GM19240 (cell line): ENCODE measurements around the gene FTO.

Experiments used
- DNase-seq: peaks from one replicate; pipeline ENCODE4 v3.0.0; 2011; ENCODE audit warnings: low spot score; ENCODE audit not compliant: insufficient read length

The FTO gene

GRCh38 chr16:53960050-53960812, 256.3 kb downstream of the FTO start:
- DNase-seq, result no peak

- DNase-seq, result no peak
These were observed 257.1 kb downstream of the FTO start for GRCh38 chr16:53960954-53961616.

GRCh38 chr16:53962041-53962440, 258.1 kb downstream of the FTO start:
- no peak for DNase-seq

GRCh38 chr16:53964145-53964790, 260.3 kb downstream of the FTO start:
- no peak for DNase-seq

- no peak for DNase-seq
These were observed 263.0 kb downstream of the FTO start for GRCh38 chr16:53966821-53967571.

- no peak for DNase-seq
These were observed 263.6 kb downstream of the FTO start for GRCh38 chr16:53967572-53967971.

- DNase-seq, result no peak
These were observed 264.5 kb downstream of the FTO start for GRCh38 chr16:53968454-53968853.

GRCh38 chr16:53968896-53969295, 264.9 kb downstream of the FTO start:
- DNase-seq, result no peak

GRCh38 chr16:53971616-53972015, 267.7 kb downstream of the FTO start:
- DNase-seq, result no peak

- no peak for DNase-seq
These were observed 269.1 kb downstream of the FTO start for GRCh38 chr16:53973021-53973420.

GRCh38 chr16:53974484-53975080, 270.6 kb downstream of the FTO start:
- DNase-seq, result no peak

GRCh38 chr16:53980675-53981074, 276.7 kb downstream of the FTO start:
- DNase-seq, result no peak

- no peak for DNase-seq
These were observed 278.7 kb downstream of the FTO start for GRCh38 chr16:53982631-53983042.

GRCh38 chr16:53984936-53985335, 281.0 kb downstream of the FTO start:
- no peak for DNase-seq

- DNase-seq, result no peak
These were observed 281.9 kb downstream of the FTO start for GRCh38 chr16:53985861-53986260.

GRCh38 chr16:53986793-53987192, 282.8 kb downstream of the FTO start:
- DNase-seq, result no peak

GRCh38 chr16:53988136-53988535, 284.2 kb downstream of the FTO start:
- no peak for DNase-seq

GRCh38 chr16:53989597-53989996, 285.6 kb downstream of the FTO start:
- no peak for DNase-seq

GRCh38 chr16:53991754-53992378, 287.9 kb downstream of the FTO start:
- no peak for DNase-seq

GRCh38 chr16:53995378-53995777, 291.4 kb downstream of the FTO start:
- DNase-seq, result no peak

GRCh38 chr16:53996961-53997360, 293.0 kb downstream of the FTO start:
- DNase-seq, result no peak
